ENCODE data around the gene FCRL4.

The FCRL4 gene

GRCh38 chr1:157597959-157598667 is at the start of gene FCRL4:
TSS of gene FCRL4 (minus strand) at chr1:157598085. CDS start at chr1:157597944, 141 bp downstream.
- no peak for DNase-seq (ENCODE audit: low read depth in 1 of 2, low spot score in 1 of 2)

GRCh38 chr1:157646144-157646543 is 48.3 kb upstream of the FCRL4 start:
- DNase-seq (ENCODE audit: low read depth in 1 of 2, low spot score in 1 of 2), result no peak

- no peak for DNase-seq (ENCODE audit: low read depth in 1 of 2, low spot score in 1 of 2)
These were observed 43.3 kb upstream of the FCRL4 start for GRCh38 chr1:157641177-157641576.

- no peak for DNase-seq (ENCODE audit: low read depth in 1 of 2, low spot score in 1 of 2)
These were observed 41.9 kb upstream of the FCRL4 start for GRCh38 chr1:157639800-157640199.

- DNase-seq (ENCODE audit: low read depth in 1 of 2, low spot score in 1 of 2), result no peak
These were observed 30.9 kb upstream of the FCRL4 start for GRCh38 chr1:157628773-157629172.

- no peak for DNase-seq (ENCODE audit: low read depth in 1 of 2, low spot score in 1 of 2)
These were observed 28.2 kb upstream of the FCRL4 start for GRCh38 chr1:157626099-157626498.

- no peak for DNase-seq (ENCODE audit: low read depth in 1 of 2, low spot score in 1 of 2)
These were observed 26.6 kb upstream of the FCRL4 start for GRCh38 chr1:157624471-157624870.

- DNase-seq (ENCODE audit: low read depth in 1 of 2, low spot score in 1 of 2), result no peak
These were observed 24.6 kb upstream of the FCRL4 start for GRCh38 chr1:157622471-157622870.

- DNase-seq (ENCODE audit: low read depth in 1 of 2, low spot score in 1 of 2), result no peak
These were observed 20.3 kb upstream of the FCRL4 start for GRCh38 chr1:157618190-157618589.

- no peak for DNase-seq (ENCODE audit: low read depth in 1 of 2, low spot score in 1 of 2)
These were observed 2.4 kb upstream of the FCRL4 start for GRCh38 chr1:157600236-157600635.

- no peak for DNase-seq (ENCODE audit: low read depth in 1 of 2, low spot score in 1 of 2)
These were observed 1.5 kb downstream of the FCRL4 start for GRCh38 chr1:157596384-157596783.

- DNase-seq (ENCODE audit: low read depth in 1 of 2, low spot score in 1 of 2), result no peak
These were observed 2.5 kb downstream of the FCRL4 start for GRCh38 chr1:157595356-157595755.

- DNase-seq (ENCODE audit: low read depth in 1 of 2, low spot score in 1 of 2), result no peak
These were observed 11.9 kb downstream of the FCRL4 start for GRCh38 chr1:157585984-157586383.

GRCh38 chr1:157584503-157584902 is 13.4 kb downstream of the FCRL4 start:
- DNase-seq (ENCODE audit: low read depth in 1 of 2, low spot score in 1 of 2), result no peak

- DNase-seq (ENCODE audit: low read depth in 1 of 2, low spot score in 1 of 2), result no peak
These were observed 17.1 kb downstream of the FCRL4 start for GRCh38 chr1:157580828-157581210.

- peak in 1 of 2 donors; percentile 23 for DNase-seq (ENCODE audit: low read depth in 1 of 2, low spot score in 1 of 2)
These were observed 17.6 kb downstream of the FCRL4 start for GRCh38 chr1:157580179-157580827.

GRCh38 chr1:157577420-157577819 is 20.5 kb downstream of the FCRL4 start:
- DNase-seq (ENCODE audit: low read depth in 1 of 2, low spot score in 1 of 2), result no peak

- DNase-seq (ENCODE audit: low read depth in 1 of 2, low spot score in 1 of 2), result no peak
These were observed 22.1 kb downstream of the FCRL4 start for GRCh38 chr1:157575744-157576143.

- no peak for DNase-seq (ENCODE audit: low read depth in 1 of 2, low spot score in 1 of 2)
These were observed 23.0 kb downstream of the FCRL4 start for GRCh38 chr1:157574836-157575235.

- DNase-seq (ENCODE audit: low read depth in 1 of 2, low spot score in 1 of 2), result no peak
These were observed 31.2 kb downstream of the FCRL4 start for GRCh38 chr1:157566484-157567300.

GRCh38 chr1:157562515-157562914 is 35.4 kb downstream of the FCRL4 start:
- DNase-seq (ENCODE audit: low read depth in 1 of 2, low spot score in 1 of 2), result no peak

GRCh38 chr1:157558119-157558518 is 39.8 kb downstream of the FCRL4 start:
- DNase-seq (ENCODE audit: low read depth in 1 of 2, low spot score in 1 of 2), result no peak

Measured in activated CD4-positive, alpha-beta T cell treated with anti-CD3 and anti-CD28 coated beads, Interleukin-2, amount 50 U/mL, for 24 hours (primary cell).